Activated effector memory CD4-positive, alpha-beta T cell treated with Interleukin-2 at 50 U/mL for 16 hours (primary cell): ENCODE data around the gene LDLRAD4.
"Not testable (repeated sequence)": the region's sequence is repeated elsewhere in the genome, so short reads cannot be mapped to it uniquely, and the experiment has no call there.

Source experiments
- DNase-seq: peaks from one replicate; pipeline ENCODE4 v3.0.0-alpha.2; 2020

Gene LDLRAD4

DNA sequence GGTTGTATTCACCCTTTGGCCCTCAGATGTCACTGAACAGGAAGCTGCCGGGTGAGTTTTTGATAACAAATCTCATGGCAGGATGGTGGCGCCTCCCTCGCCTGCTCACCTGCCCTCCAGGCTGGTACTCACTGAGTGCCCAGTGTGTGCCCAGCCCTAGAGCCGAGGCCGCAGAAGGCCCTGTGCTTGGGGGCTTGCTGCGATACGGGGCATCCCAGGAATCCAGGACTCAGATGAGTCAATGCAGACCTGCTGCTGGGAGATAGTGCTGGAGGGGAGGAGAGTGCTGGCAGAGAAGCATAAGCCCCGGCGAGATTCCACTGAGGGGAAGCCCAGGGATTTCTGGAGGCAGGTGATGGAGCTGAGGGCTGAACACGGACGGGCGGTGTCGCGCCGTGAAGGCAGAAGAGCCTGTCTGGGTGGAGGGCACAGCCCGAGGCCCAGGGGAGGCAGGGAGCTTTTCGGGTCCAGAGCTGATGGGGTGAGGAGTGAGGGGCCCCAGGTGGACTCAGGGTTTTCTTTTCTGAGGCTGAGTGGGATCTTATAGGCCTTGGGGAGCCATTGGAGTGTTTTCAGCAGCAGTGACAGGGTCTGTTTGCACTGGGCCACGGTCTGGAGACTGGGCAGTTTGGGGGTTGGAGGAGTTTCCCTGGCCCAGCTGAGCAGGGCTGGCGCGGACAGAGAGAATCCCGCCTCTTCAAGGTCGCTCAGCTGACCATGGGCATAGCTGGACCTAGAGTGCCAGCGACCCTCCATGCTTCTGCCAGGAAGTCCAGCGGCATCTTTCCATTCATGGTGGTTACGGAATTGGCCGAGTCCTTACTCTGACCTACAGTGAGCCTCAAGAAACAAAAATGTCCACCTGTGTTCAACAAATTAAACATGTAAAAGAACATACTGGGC is 35.5 kb downstream of the LDLRAD4 start:
- DNase-seq: no peak

DNA sequence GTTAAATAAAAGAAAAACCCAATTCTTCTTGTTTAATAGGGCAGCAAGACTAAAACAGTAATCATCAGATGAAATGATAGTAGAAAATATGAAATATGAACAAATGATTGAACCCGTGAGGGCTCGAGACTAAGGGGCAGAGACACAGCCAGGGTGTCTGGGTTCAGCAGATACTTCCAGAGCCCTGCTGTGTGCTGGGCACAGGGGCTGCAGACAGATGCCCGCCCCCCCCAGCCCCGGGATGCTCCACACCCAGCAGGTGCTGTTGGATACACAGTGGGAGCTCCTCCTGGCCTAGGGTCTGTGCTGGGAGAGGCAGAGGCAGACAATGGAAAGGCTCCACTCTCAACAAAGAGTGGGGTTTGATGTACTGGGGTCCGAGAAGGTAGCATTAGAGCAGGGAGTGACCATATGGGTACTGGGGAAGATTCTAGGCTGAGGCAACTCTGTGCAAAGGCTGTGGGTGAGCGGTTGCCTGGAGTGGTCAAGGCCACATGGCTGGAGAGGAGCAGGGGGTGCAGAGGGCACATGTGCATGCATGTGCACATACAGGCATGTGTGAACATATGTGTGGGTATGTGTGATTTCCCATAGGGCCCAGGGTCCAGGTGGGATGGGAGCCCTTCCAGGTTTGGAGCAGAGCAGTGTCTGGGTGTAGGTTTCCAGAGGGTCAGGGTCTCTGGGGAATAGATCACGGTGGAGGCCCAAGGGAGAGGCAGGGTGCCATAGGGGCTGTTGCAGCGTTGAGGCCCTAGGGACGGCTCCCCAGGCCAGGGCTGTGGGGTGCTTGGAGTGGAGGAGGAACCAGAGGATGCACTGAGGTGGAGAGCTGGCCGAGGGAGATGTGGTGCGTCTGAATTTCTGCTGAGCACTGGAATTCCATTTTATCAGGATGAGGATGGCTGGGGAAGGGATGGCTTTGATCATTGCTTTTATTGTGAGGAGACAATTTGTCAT is 36.7 kb downstream of the LDLRAD4 start:
- DNase-seq: no peak

DNA sequence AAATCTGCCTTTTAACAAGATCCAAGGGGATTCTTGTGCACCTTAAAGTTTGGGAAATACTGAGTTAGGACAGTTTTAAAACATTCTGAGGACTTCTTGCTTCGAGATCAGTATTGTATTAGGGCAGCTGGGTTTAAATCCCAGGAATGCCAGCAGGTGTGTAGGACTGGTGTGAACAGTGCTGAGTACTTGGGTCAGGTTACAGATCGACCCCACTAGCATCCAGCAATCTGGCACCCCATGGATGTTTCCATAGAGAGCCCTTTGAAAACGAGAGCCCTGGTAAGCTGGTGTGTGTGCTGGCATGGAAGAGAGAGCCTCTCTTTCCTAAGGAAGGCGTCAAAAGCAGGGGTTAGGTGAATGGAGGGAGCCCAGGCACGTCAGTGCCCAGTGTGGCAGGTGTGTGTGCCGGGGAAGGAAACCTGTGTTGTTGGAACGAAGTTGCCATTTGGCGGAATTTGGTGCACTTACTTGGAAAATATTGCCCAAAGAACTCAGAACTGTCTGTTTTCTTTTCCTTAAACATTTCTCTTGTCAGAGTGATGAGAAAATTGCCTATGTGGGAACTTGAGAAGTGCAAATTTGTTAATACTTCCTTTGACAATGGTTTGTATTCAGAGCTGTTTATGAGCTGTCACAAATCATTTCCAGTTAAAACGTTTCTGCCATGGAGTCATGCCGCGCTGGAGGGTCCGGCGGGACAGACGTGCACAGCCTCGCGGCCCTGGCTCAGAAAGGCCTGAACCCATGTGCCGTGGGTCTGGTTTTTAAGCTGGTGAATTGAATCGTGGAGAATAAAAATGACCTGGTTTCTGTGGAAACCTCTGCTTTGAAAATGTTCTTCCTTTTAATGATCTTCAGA is 38.1 kb downstream of the LDLRAD4 start:
- DNase-seq: no peak

DNA sequence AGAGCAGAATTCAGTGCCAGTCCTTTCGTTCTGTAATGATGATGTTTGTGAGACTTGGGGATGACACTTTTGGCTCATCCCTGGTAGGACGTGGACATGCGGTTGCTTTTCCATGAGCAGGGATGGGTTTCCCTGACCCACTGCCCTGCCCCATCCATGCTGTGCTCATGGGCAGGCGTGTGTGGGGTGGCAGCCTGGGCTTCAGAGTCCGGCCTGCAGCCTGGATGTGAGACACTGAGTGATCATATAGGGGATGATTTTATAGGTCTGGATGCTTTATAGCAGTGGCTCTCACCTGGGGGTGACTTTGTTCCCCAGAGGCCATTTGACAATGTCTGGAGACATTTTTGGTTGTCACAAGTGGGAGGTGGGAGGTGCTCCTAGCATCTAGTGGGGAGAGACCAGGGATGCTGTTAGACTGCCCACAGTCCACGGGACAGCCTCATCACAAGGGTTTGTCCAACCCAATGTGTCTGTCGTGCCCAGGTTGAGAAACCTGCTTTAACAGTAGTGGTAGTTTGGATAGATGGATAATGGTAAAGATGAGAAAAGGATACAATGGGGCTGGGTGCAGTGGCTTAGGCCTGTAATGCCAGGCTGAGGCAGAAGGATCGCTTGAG is 38.9 kb downstream of the LDLRAD4 start:
- DNase-seq: no peak

DNA sequence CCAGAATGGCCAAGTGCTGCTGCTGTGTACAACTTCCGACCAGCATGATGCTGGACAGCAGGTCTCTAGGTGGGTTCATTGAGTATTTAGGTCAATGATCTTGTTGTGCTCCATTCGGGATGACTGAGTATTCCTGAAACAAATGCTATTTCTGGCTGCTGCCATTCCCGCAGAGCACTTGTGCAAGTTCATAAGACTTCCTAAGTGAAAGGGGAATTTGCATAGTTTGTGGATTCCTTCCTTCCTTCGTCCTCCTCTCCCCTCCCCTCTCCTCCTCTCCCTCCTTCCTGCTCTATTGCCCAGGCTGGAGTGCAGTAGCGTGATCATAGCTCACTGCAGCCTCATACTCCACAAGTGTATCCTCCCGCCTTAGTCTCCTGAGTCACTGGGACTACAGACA is 40.4 kb downstream of the LDLRAD4 start:
- no peak for DNase-seq

DNA sequence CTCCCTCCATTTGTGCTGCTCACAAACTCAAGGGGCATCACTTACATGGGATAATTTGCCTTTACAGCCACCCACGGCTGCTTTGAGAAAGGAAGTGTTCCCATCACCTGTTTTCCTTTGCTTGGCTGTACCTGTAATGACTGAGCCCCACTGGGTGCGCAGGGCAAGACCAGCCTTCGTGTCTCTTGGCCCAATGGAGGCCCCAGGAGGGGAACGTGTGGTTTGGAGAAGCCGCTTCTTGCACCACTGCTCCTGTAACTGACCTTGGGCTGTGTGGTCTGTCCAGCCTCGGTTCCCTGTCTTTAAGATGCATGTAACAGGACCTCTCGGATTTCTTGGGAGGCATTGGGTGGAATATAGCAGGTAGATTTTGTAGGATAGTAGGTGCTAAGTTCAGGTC is 41.1 kb downstream of the LDLRAD4 start:
- no peak for DNase-seq

DNA sequence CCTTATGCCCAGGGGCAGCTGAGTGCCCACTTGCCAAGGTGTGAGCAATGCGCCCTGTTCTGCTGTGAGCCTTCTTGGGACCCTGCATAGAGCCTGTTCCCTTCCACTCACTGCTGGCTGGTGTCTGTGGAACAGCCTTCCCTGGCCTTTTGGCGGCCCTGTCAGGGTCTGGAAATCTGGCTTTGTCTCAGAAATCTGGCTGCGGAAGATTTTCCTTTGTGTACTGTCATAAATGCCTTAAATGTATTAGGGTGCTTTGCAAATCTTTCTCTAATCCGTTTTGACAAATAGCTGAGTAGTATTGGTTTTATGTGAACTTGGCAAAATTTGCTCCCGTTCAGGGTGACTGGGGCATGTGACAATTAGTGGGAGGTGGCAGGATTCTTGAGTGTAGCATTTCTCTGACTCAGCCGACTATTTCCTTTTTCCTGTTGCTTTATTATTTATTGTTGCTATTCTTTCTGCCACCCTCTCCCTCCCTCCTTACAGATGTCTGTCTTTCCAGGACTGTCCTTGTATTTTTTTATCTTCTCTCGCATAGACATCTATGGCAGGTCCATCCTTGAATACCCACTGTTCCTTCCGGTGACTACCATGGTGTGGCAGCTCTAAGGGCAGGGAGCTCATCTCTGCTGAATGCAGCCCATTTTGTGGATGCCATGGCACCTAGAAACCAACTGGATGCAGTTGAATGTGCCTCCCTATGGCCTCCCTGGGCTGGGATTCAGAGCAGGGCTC is 41.8 kb downstream of the LDLRAD4 start:
- DNase-seq: no peak

DNA sequence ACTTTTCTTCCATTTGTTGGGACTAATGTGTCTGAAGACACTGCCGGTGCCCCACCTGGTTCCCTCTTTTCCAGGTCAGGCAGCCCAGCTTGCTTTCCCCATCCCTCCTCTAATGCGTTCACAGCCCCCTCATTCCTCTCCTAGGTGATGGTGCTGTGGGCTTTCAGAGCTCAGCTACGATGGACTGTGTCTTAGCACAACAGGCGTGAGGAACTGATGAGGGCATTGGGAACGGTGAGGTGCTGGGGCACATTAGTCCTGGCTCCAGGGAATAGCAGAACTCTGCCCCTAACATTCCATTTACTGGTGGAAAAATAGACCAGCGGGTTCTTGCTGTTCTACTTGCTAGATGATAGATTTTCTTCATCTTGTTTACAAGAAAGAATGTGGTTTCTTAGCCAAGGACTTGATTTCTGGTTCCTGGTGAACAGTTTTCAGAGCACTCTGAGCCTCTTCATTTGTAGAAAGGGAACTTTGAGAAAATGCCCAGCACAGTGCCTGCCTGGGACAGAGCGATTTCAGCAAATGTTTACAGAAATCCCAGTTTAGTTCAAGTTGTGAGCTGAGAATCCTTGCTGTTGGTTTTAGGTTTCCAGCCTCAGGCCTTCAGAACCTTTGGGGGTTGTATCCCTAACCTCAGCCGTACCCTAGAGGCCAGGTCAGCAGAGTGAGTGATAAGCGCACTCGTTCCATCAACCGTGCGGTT is 42.5 kb downstream of the LDLRAD4 start:
- no peak for DNase-seq

DNA sequence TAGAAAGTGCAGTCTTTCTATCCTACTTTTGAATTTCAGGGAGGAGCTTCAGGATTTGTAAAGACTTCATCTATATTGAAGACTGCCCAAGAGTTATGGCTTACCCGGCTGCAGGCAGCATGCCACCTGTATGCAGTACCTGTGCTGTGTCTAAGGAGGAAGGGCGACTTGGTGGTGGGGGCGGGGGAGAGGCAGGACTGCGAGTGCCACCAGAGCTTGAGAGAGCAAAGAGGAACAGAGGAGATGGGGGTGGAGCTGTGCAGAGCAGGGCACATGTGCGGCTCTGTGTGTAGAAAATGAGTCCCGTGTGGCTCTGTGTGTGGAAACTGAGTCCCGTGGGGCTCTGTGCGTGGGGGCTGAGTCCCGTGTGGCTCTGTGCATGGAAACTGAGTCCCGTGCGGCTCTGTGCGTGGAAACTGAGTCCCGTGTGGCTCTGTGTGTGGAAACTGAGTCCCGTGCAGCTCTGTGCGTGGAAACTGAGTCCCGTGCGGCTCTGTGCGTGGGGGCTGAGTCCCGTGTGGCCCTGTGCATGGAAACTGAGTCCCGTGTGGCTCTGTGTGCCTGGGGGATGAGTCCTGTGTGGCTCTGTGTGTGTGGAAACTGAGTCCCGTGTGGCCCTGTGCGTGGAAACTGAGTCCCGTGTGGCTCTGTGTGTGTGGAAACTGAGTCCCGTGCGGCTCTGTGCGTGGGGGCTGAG is 43.2 kb downstream of the LDLRAD4 start:
- DNase-seq: no peak

DNA sequence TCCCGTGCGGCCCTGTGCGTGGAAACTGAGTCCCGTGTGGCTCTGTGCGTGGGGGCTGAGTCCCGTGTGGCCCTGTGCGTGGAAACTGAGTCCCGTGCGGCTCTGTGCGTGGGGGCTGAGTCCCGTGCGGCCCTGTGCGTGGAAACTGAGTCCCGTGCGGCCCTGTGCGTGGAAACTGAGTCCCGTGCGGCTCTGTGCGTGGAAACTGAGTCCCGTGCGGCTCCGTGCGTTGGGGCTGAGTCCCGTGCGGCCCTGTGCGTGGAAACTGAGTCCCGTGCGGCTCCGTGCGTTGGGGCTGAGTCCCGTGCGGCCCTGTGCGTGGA is 43.8 kb downstream of the LDLRAD4 start:
- not testable (repeated sequence) for DNase-seq

DNA sequence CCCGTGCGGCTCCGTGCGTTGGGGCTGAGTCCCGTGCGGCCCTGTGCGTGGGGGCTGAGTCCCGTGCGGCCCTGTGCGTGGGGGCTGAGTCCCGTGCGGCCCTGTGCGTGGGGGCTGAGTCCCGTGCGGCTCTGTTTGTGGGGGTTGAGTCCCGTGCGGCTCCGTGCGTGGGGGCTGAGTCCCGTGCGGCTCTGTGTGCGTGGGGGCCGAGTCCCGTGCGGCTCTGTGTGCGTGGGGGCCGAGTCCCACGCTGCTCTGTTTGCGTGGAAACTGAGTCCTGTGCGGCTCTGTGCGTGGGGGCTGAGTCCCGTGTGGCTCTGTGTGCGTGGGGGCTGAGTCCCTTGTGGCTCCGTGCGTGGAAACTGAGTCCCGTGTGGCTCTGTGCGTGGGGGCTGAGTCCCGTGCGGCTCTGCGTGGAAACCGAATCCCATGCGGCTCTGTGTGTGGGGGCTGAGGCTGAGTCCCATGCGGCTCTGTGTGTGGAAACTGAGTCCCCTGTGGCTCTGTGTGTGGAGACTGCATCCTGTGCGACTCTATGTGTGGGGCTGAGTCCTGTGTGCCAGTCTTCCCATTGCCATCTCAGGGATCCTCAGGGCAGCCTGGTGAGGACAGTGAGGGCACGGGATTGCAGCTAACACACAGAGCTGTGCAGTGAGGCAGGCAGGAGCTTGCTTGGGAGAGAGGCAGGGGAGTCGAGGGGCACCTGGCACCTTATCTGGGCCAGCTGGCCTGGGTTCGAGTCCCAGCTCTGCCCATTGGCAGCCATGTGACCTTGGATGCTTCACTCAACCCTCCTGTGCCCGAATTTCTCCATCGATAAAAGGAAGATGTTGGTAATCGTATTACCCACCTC is 44.5 kb downstream of the LDLRAD4 start:
- DNase-seq: no peak

DNA sequence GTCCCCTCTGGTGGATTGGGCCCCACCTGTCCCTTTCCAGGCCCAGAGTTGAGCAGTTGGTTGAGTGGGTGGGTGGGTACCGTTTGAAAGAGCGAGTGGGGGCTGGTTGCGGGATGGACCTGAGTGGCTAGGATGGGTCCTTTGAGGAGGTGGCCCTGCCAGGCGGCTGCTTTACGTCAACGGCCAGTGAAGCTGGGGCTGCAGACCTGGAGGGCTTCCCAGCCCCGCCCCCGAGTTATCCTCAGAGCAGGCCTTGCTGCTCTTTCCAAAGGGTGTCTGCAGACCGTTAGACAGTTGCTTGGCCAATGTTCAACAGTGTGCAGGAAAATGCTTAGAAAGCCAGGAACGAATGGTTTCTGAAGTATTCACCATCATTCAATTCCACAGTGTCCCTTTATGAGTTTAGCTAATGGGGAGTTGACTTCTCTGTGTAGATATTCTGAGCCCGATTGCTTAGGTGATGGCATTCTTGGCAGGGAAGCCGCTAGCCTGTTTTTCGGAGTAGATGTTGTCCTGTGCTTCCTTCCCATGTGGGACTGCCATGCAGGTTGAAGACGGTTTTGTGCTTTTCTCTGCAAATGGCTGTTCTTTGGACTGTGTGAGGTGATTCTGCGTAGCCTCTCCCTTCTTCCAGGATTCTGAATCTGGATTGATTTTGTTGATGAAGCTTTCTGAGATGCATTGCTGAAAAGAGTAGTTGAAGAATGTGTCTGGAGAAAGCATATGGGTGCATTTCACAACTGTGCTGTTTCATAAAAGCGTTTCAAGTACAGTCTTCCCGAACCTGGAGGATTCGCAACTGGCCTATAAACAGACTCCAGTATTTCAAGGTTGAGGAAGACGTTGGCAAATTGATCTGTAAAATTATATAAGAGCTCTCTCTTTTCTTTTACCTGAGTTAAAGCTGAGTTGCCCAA is 45.8 kb downstream of the LDLRAD4 start:
- no peak for DNase-seq

DNA sequence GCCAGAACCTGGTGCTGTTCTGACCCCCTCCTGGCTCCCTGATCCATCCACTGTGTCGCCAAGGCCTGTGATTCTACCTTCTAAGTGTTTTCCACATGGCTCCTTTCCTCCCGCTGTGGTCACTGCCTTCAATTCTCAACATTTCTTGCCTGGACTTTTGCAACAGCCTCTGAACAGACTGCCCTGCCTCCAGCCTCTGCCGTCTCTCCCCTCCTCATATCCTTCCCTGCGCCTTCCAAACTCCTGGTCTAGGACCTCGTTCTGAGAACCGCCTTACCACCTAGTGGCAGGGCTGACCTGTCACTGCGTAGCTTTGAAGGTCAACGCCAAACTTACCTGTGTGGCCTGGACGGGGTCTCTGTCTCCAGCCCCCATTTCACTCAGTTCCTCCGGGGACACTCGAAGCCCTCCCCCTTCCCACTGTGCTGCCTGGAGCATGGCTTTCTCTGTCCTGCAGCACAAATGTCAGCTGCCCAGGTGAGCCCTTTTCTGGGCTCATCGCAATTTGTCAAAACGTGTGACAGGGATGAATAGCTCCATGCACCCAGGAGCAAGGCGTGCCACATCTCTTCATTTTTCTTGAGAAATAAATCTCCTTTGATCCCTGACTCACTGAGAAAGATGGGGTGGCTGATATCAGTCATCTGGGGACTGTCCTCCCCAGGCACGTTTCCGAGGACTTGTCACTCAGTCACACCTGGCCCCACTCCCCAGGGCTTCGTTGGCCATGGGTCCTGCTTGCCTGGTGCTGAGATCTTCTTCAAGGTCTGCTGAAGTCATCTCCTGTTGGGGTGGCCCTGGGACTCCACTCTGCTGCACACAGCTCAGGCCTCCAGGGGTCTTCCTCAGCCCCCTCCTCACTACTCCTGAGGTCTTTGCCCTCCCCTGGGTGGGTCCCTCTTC is 46.7 kb downstream of the LDLRAD4 start:
- DNase-seq: no peak

DNA sequence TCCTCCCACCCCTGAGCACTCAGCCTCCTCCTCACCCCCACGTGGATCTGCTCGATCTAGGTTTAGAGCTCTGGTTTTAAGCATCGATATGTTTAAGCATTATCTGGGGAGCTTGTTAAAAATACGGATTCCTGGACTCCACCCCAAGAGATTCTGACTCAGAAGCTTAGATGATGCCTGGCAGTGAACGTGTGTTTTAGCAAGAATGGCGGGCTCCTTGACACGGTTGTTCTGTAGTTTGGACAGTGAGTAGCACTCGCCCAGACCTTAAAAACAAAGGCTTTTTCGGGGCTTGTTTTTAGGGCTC is 47.3 kb downstream of the LDLRAD4 start:
- no peak for DNase-seq

DNA sequence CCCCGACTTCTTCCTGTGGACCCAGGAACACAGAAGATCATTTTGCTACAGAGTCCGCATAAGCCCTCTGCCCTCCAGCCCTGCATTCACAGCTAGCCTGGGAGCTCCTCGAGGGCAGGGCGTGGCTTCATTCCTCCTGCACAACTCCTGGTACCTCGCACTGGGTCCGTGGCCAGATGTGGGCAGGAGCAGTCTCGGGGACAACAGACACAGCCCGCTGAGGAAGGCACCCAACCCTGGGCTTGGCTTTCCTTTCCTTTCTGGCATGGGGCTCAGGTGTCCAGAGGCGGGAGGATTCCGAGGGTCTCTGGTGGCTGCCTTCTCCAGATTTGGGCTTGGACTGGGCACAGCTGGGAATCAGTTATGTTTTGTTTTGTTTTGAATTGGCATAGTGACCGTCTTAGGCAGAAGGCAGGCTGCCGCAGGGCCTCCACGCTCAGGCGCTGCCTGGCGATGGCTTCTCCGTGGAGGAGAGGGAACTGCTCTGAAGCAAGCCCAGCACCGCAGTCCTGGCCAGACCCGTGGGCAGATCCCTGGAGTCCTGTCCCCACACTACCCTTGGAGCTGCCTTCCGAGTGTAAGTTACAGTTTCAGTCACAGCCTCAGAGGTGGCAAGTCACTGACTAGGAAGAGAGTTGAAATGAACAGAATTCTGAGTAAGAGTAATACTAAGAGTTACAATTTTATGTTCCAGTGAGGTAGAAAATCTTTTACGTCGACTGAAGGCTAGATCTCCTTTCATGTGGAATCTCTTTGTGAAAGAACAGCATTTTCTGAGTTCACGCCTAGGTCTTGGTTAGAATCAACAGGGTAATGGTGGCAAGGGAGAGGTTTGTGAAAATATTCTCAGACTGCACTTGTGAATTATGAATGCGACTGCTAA is 47.9 kb downstream of the LDLRAD4 start:
- DNase-seq: peak; percentile 18

DNA sequence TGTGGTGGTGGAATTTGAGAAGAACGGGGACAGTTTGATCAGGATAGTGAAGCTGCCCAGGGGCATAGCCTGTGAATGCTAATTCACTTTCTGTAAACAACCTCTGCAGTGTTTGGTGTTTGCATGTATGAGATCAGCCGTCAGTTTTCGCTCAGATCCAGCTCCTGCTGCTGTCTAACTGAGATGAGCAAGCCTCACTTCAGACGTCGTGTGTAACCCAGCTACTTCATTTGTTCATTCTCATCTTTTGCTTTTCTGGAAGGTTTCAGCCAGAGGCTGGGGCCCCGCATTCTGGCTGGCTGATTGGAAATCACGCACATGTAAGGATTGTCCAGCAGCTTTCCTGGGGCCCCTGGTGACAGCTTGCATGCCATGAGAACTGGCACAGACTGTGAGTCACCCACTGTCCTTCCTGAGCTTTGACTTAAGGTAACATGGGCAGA is 48.9 kb downstream of the LDLRAD4 start:
- no peak for DNase-seq
